ENCODE data around the gene TRERF1. TPM values are rescaled to one million over a fixed set of nuclear protein-coding genes. Genes with fewer than 3 reads are reported as not detected.

Gene TRERF1
- total and polyA plus RNA-seq, 2 experiments from 2014 or later: 11.2 to 20.6 TPM

GRCh38 chr6:42361036-42361435, 90.7 kb downstream of the TRERF1 start:
- Mint-ChIP-seq H3K9me3 (no peaks in the 10 kb centered on the region), H3K27ac (no peak overlapping the region), H3K36me3 (ENCODE audit: low read depth) (peaks cover 28% of the 10 kb centered on the region), H3K27me3 (ENCODE audit: insufficient read depth, low read depth, poor library complexity) (peaks cover 5% of the 10 kb centered on the region), H3K4me1 (peaks cover 15% of the 10 kb centered on the region), H3K4me3 (no peak overlapping the region)
- Histone ChIP-seq H3F3A (replicated peaks; ENCODE audit: low read depth) (no peaks in the 10 kb centered on the region), H3K79me2 (replicated peaks; ENCODE audit: insufficient read depth) (peaks cover 61% of the 10 kb centered on the region), H3K27me3 (ENCODE audit: insufficient read depth) (no peaks in the 10 kb centered on the region), H3K27ac (ENCODE audit: low read depth) (no peak overlapping the region), H3K4me2 (no peak overlapping the region), H3K9me2 (ENCODE audit: insufficient read depth) (peaks cover under 1% of the 10 kb centered on the region; the same call in 1 of the 2 replicates), H3K4me1 (ENCODE audit: insufficient read depth) (no peaks in the 10 kb centered on the region), H3K4me3 (no peak overlapping the region), H3K36me3 (ENCODE audit: insufficient read depth) (no peaks in the 10 kb centered on the region), H2AFZ (no peak overlapping the region), H4K20me1 (replicated peaks; ENCODE audit: insufficient read depth) (peaks cover 9% of the 10 kb centered on the region)
- ATAC-seq (no peak), DNase-seq (ENCODE audit: low spot score) (no peak)
- no peak for TF ChIP-seq STAT1 (IDR thresholded peaks at IDR 0.05; ENCODE audit: unreplicated experiment)
- TF ChIP-seq CREB1 (CRISPR knock-in tag; IDR thresholded peaks at IDR 0.05; ENCODE audit: low read depth): no peak
- TF ChIP-seq CTCF (conservative IDR thresholded peaks at IDR 0.05; ENCODE audit: low read depth in 2 of 2): no peak
- TF ChIP-seq EZH2 (IDR thresholded peaks at IDR 0.05; ENCODE audit: low read depth, unreplicated experiment): no peak
- TF ChIP-seq ZNF114 (CRISPR knock-in tag; IDR thresholded peaks at IDR 0.05): no peak
- no peak for TF ChIP-seq REST (IDR thresholded peaks at IDR 0.05; ENCODE audit: unreplicated experiment)
- TF ChIP-seq NANOG (IDR thresholded peaks at IDR 0.05; ENCODE audit: borderline replicate concordance): no peak
- TF ChIP-seq ZNF331 (CRISPR knock-in tag; IDR thresholded peaks at IDR 0.05; ENCODE audit: low read depth): no peak
- no peak for TF ChIP-seq ETS1 (IDR thresholded peaks at IDR 0.05)
- TF ChIP-seq POLR2AphosphoS5 (IDR thresholded peaks at IDR 0.05; ENCODE audit: low read depth): no peak
- TF ChIP-seq ZNF462 (CRISPR knock-in tag; IDR thresholded peaks at IDR 0.05): no peak
- TF ChIP-seq JUNB (IDR thresholded peaks at IDR 0.05; ENCODE audit: unreplicated experiment): no peak
- TF ChIP-seq EZH2phosphoT487 (IDR thresholded peaks at IDR 0.05; ENCODE audit: unreplicated experiment): no peak

Data from GM23338 (cell line).